Neural cell (in vitro differentiated cells): ENCODE measurements around the gene GCDH.

Source experiments
- CTCF ChIP-seq: fragments of 450-650 bp; IDR thresholded peaks from 2 replicates; pipeline ENCODE4 v1.5.1; 2014; ENCODE audit warnings: antibody characterized with exemption, mild to moderate bottlenecking, moderate library complexity; ENCODE audit not compliant: poor library complexity, severe bottlenecking
- EP300 ChIP-seq: fragments of 450-650 bp; conservative IDR thresholded peaks from 2 replicates; pipeline ENCODE4 v1.6.1; 2014; ENCODE audit warnings: antibody characterized with exemption, mild to moderate bottlenecking, moderate library complexity; ENCODE audit not compliant: poor library complexity, severe bottlenecking
- EZH2 ChIP-seq: fragments of 200-600, 300-800 bp; shearing (Covaris generic), sonication (generic); IDR thresholded peaks from 2 replicates; pipeline ENCODE4 v1.6.1; 2014; ENCODE audit warnings: antibody characterized with exemption, low read length, borderline replicate concordance, mild to moderate bottlenecking; ENCODE audit not compliant: insufficient read depth, poor library complexity, severe bottlenecking
- MXI1 ChIP-seq: fragments of 450-650 bp; conservative IDR thresholded peaks from 2 replicates; pipeline ENCODE4 v1.6.1; 2014; ENCODE audit warnings: antibody characterized with exemption, mild to moderate bottlenecking; ENCODE audit not compliant: poor library complexity, severe bottlenecking
- POLR2AphosphoS5 ChIP-seq: IDR thresholded peaks from 2 replicates; pipeline ENCODE4 v1.6.1; 2012
- RAD21 ChIP-seq: fragments of 450-650 bp; conservative IDR thresholded peaks from 2 replicates; pipeline ENCODE4 v1.6.1; 2014; ENCODE audit warnings: antibody characterized with exemption, mild to moderate bottlenecking, moderate library complexity
- SMC3 ChIP-seq: fragments of 450-650 bp; conservative IDR thresholded peaks from 2 replicates; pipeline ENCODE4 v1.6.1; 2014; ENCODE audit warnings: antibody characterized with exemption, mild to moderate bottlenecking, moderate library complexity; ENCODE audit not compliant: poor library complexity
- TAF1 ChIP-seq: IDR thresholded peaks from 2 replicates; pipeline ENCODE4 v1.6.1; 2012; ENCODE audit warnings: low read depth
- TF ChIP-seq, protein P1 (sequence below): IDR thresholded peaks from 2 replicates; pipeline ENCODE4 v1.6.1; 2012; ENCODE audit warnings: borderline replicate concordance

- TF ChIP-seq EZH2 (no peak), POLR2AphosphoS5 (no peak), EP300 (no peak), CTCF (no peak), TAF1 (no peak), RAD21 (no peak), MXI1 (no peak), SMC3 (no peak)
- TF ChIP-seq, protein P1, sequence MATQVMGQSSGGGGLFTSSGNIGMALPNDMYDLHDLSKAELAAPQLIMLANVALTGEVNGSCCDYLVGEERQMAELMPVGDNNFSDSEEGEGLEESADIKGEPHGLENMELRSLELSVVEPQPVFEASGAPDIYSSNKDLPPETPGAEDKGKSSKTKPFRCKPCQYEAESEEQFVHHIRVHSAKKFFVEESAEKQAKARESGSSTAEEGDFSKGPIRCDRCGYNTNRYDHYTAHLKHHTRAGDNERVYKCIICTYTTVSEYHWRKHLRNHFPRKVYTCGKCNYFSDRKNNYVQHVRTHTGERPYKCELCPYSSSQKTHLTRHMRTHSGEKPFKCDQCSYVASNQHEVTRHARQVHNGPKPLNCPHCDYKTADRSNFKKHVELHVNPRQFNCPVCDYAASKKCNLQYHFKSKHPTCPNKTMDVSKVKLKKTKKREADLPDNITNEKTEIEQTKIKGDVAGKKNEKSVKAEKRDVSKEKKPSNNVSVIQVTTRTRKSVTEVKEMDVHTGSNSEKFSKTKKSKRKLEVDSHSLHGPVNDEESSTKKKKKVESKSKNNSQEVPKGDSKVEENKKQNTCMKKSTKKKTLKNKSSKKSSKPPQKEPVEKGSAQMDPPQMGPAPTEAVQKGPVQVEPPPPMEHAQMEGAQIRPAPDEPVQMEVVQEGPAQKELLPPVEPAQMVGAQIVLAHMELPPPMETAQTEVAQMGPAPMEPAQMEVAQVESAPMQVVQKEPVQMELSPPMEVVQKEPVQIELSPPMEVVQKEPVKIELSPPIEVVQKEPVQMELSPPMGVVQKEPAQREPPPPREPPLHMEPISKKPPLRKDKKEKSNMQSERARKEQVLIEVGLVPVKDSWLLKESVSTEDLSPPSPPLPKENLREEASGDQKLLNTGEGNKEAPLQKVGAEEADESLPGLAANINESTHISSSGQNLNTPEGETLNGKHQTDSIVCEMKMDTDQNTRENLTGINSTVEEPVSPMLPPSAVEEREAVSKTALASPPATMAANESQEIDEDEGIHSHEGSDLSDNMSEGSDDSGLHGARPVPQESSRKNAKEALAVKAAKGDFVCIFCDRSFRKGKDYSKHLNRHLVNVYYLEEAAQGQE: no peak
These were observed 2.6 kb downstream of the GCDH start for GRCh38 chr19:12893582-12893981.
